ENCODE results near the gene TMC4.

TMC4 gene

DNA sequence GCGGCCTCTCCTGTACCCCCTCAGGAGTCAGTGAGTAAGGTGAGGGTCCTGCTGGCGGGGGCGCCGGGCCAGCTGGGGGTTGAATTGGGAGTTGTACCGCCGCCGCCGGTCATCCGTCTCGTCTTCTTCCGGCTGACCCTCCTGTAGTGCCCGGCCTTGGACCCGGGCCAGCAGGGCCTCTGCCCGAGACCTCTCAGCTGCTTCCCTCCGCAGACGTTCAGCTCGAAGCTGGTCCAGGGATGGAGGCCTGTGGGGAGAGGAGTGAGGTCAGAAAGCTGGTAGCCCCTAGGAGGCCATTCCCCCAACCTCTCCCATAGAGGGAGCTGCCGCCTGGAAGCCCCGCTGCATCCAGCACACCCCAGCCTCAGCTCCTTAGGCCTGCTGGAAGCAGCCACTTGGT, 17.3 kb downstream of the TMC4 start:
- no peak for DNase-seq (ENCODE audit: low read depth in 2 of 2)

DNA sequence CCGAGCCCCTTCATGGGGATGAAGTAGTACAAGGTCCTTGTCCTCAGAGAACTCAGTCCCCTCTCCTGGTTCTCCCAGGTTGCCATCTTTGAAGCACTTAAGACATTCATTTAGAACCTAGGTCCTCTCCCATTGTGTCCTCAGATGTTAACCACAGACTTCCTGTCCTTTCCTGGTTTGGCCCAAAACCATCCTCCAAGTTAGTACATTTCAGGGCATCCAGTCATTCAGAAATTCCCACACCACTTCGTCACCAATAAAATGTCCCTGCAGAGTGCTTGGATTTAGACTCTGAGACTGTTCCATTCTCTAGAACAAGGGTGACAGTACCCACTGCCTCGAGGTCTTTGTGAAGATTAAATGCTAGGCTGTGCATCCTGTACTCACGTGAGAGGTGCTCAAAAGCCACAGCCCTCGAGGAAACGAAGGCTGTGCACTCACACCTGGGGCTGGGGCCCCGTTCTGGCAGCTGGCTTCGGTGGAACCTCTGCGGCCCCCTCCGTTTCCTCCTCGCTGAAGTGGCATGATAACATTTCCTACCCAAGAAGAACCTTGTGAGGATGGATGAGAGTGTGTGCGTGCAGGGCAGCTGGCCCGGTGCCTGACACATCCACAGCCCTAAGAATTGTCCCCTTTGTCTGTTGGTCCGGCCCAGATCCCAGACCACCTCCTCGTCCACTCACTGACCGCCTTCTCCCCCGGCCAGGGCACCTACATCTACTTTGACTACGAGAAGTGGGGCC, 18.2 kb downstream of the TMC4 start:
- no peak for DNase-seq (ENCODE audit: low read depth in 2 of 2)

DNA sequence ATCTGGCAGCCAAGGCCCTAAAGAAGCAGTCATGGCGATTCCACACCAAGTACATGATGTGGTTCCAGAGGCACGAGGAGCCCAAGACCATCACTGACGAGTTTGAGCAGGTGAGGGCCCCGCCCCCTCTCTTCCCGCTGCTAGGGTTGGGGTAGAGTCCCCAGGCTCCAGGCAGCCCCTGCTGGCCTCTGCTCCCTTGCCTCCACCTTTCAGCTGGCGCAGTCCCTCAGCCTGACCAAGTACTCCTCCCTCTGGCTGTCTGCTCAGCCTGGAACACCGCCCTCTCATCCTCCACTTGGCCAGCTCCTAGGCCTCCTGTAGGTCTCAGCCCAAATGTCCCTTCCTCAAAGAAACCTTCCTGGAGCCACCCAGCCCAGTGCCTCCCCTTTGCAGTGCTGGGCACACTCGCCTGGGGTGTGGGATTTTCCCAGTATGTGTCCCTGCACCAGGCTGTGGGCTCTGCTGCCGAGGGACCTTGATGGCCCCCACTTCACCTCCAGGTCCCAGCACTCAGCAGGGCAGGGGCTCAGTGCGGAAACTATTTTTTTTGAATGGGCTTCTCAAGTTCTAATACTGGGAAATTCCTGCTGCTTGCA, 19.1 kb downstream of the TMC4 start:
- DNase-seq (ENCODE audit: low read depth in 2 of 2) = no peak

DNA sequence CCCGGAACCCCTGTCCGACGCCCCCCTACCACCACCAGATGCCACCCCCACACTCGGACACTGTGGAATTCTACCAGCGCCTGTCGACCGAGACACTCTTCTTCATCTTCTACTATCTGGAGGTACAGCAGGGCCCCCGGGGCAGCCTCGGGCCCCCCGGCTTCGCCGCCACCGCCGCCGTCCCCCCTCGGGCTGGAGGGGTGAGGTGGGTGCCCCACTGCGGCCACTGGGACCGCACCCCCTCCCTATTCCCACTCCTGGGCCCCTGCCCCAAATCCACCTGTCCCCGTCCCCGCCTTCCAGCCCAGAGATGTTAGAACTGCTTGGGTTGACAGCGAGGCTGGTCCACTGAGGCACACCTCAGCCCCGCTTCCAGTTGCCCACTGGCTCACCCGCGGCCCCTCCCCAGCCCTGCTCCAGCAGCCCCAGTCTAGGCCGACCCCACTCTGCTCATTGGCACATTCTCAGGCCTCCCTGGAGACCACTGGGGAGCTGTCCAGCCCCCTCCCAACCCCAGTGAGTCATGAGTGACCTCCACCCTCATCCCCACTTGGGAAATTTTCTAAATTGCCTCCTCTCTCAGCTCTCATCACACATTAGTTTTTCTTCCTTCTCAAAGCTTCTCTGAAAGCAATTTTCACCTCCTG, 20.0 kb downstream of the TMC4 start:
- no peak for DNase-seq (ENCODE audit: low read depth in 2 of 2)

DNA sequence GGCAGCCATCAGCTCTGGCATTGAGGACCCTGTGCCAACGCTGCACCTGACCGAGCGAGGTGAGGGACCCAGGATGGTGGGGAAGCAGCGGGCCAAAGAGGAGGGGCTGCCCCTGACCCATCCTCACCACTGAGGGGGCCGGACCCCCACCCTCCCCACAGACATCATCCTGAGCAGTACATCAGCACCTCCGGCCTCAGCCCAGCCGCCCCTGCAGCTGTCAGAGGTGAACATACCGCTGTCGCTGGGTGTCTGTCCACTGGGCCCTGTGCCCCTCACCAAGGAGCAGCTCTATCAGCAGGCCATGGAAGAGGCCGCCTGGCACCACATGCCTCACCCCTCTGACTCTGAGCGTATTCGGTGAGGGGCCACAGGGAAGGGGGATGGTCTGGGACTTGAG, 20.7 kb downstream of the TMC4 start:
- no peak for DNase-seq (ENCODE audit: low read depth in 2 of 2)

DNA sequence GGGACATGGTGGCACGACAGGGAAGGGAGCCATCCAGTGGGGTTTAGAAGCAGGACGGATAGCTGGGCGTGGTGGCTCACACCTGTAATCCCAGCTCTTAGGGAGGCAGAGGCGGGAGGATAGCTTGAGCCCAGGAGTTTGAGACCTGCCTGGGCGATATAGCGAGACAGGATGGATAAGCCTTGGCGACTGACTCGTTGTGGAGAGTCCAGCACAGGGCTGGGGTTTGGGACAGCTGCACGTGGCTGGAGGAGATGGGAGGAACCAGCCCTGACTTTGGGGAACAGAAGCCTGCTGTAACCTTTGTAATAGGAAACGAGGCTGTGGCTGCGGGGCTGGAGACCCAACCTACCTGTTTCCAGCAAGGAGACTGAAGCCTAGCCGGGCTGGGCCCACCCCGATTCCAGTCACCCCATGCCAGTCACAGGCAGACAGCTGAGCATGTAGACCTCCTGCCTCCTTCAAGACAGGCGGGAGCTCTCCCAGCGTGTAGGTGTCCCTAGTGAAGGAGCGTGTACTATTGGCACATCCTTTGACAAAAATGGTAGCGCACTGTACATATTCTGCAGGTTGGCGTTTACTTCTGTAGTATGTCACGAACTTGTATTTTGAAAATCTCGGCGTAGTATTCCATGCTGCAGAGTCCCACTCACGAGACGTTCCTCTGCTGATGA, 21.5 kb downstream of the TMC4 start:
- DNase-seq (ENCODE audit: low read depth in 2 of 2) = no peak

DNA sequence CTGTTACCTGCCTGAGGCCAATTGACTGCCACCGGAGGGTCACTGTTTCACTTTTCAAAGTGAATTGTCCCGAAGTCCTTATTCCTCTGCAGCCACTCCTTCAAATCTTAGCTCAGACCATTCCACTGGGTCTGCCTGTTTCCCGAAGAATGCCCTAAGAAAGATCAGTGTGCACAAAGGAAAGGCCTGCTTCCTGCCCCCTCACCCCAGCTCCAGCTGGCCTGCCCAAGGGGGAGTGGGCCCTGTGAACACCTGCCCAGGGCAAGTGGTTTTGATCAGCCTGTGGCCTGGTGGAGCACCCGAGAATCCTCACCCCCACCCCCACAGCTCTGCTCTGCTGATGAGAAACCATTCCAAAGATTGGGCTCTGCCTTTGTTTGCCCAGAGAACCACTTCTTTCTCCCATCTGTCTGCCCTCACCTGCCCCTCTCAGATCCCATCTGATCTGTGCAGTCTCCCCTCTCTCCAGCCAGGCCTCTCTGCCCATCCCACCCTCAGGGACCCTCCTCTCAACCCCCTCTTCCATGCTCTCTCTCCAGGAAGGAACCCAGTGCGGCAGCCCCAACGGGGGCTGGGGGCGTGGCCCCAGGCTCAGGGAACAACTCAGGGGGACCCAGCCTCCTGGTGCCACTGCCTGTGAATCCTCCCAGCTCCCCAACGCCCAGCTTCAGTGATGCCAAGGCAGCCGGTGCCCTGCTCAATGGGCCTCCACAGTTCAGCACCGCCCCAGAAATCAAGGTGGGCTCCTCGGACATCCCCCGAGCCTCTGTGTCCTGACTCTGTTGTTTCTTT, 23.7 kb downstream of the TMC4 start:
- DNase-seq (ENCODE audit: low read depth in 2 of 2) = no peak

DNA sequence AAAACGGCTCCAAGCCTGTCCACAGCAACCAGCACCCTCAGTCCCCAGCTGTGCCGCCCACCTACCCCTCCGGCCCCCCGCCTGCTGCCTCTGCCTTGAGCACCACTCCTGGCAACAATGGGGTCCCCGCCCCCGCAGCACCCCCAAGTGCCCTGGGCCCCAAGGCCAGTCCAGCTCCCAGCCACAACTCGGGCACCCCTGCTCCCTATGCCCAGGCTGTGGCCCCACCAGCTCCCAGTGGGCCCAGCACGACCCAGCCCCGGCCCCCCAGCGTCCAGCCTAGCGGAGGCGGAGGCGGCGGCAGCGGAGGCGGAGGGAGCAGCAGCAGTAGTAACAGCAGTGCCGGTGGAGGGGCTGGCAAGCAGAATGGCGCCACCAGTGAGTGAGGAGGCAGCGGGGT, 24.8 kb downstream of the TMC4 start:
- DNase-seq (ENCODE audit: low read depth in 2 of 2) = no peak

DNA sequence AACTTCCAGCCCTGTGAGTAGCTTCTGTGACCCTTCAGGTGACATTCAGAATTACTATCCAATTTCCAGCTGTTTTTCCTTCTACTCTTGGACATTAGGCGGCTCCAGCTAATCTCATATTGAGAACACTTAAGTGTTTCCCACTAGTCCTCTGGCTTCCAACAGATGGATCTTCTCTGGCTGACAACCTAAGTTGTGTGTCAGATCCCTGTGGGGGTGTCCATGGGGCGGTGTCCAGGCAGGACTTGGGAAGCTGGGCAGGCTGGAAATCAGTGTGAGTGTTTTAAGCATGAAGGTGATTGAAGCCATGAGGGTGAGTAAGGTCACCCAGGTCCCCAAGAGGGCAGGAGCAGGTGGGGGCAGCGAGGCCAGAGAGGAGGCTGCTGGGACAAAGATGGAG, 25.3 kb downstream of the TMC4 start:
- DNase-seq (ENCODE audit: low read depth in 2 of 2) = no peak

DNA sequence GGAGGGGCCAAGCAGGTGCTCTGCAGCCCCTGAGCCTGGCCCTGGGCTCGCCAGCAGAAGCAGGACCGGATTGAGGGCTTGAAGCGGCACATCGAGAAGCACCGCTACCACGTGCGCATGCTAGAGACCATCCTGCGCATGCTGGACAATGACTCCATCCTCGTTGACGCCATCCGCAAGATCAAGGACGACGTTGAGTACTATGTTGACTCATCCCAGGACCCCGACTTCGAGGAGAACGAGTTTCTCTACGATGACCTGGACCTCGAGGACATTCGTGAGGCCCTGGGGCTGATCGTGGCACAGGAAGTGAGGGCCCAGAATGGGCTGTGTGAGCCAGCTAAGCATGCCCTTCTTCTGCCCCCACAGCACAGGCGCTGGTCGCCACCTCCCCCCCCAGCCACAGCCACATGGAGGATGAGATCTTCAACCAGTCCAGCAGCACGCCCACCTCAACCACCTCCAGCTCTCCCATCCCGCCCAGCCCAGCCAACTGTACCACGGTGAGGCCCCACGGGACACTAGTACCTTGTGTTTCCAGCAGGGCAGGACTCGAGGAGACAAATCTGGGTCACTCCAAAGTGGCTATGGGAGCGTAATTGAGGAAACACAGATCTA, 27.3 kb downstream of the TMC4 start:
- no peak for DNase-seq (ENCODE audit: low read depth in 2 of 2)

DNA sequence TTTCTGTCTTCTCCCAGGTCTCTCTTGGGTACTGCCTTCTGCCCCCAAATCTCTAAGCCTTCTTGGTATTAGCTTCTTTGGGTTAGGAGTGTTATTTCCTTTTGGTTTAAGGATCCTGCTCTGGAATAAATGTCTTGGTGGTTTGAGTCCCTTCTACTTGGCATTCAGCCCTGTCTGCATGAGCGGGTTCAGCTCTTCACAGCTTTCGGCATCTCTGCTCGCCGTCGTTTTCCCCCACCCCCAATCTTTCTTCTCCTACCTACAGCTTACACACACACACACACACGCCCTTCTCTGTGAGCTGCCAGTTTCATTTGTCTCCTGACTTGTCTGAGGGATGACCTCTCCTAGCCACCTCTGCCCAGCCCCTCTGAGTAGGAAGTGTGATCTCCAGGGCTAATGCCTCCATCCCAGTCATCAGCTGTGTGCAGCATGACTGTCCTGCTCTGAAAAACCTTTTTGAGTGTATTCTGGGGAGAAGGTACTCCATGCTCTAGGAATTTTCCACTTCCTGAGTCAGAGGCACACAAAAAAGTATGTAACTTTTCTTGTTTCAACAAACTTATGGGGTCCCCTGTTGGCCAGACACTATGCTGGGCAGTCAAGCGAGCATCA, 30.7 kb downstream of the TMC4 start:
- DNase-seq (ENCODE audit: low read depth in 2 of 2) = no peak

DNA sequence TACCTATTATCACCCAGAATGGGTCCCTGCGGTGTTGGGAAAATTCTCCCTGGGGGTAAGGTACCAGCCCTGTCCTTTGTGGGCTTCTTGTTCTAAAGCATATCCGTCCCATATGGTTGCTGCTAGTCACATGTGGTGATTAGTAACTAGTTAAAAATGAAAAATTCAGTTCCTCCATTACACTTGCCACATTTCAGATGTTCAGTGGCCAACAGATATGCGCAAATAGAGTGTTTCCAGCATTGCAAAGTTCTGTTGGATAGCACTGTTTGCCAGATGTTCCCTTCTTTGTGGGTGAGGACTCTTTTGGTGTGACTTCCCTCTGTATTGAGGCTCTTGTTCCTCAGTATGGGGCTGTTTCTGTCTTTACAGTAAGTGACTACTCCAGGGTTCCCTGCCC, 31.6 kb downstream of the TMC4 start:
- DNase-seq (ENCODE audit: low read depth in 2 of 2) = no peak

DNA sequence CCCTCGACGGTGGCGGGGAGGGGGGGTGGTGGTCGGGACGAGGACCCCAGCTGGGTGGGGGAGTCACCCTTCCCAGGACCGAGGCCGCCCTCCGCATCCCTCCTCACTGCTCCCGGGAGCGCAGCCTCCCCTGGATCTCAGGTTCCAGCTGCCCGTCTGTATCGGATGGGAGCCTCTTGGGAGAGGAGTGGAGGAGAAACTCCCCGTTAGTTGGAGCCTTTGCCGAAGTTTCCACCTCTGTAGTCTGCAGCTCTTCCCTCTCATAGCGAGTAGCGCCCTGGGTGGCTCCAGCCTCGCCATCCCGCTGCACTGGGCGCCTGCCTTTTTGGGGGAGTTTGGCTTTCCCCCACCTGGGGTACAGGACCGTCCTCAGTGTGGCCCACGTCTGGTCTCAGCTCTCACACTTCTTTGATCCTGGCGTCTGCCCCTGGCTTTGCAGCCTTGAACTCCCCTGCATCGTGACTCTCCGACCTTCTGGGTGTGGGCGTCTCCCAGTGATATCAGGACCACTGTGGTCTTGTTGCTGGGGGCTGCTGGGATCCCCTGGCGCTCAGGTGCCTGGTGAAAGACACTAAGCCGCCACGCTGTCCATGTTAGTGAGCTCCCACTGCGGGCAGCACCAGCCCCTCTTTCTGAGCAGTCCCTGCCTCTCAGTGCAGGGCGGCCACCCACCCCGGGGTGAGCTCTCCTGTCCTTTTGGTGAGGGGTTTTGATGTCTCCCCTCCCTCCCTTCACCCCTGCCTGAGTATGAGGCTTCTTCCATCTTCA, 34.3 kb downstream of the TMC4 start:
- peak in 1 of 2 donors; percentile 34 for DNase-seq (ENCODE audit: low read depth in 2 of 2)

DNA sequence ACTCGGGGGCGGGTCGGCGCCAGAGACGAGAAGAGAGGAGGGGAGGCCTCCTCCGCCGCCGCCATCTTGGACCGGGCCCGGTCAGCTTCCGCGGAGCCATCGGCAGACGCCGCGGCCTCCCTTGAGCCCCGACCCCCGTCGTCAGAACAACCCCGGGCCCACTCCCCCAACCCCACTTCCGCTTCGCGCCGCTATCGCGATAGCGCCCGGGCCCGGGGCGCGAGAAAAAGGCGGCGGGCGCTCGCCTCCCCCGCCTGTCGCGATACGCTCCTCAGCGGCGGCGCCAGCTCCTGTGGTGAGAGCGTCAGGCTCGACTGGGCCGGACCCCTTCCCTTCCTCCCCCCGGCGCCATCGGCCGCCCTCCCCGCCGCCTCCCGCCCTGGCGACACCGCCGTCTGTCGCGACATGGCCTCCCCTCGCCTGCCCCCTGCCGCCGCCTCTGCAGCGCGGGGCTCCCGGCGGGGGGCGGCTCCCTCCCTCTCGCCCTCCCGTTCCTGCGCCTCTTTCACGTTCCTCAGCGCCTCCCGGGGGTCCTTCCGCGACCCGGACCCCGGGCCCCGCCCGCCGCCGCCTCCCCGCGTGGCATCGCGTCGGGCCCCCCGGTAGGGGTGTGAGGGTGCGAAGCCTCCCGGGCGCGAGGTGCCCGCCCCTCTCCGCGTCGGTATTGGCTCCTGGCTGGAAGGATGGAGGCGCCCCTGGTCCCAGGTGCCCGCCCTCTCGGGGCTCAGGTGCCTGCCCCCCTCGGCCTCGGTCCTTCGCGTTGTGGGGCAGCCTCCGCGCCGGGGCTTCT, 35.1 kb downstream of the TMC4 start, which contains the start of gene CNOT3:
TSS of gene CNOT3 (plus strand) at position 64 of the 790 bp plus-strand sequence. CDS start 5,217 bp downstream, outside the sequence.
- no peak for DNase-seq (ENCODE audit: low read depth in 2 of 2)

DNA sequence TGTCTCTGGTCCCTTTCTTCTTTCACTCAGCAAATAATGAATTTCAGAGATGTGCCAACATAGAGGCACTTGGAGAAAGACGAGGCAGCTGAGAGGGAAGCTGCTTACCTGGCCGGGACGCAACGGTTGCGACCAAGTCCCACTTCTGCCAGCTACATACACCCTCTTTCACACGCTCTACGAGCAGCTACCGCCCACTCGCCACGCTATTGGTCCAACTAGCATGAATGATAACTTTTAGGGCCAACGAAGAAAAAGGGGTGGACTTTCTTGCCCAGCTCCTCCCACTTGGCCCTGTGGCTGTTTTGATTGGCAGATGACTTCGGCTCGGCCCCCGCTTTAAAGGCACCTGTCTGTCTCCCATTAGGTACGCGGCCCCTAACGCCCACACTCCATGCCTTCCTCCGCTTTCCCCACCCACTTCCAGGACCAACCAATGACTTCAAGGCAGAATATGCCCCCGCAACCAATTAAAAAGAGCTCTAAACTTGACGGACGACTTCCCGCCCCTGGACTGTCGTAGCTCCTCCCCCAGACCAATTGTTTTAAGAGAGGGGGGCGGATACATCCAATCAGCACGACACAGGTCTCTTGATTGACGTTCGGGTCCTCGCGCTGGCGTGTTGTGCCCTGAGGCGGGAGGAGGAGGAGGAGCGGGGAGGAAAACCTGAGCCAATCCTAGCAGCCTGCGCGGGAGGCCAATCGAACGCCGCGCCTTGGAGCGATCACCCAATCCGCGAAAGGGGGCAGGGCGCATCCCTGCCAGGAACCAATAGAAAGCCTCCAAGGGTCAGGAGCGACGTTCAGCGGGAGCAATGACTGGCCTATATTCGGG, 35.9 kb downstream of the TMC4 start:
- DNase-seq (ENCODE audit: low read depth in 2 of 2) = peak; percentile 96 to 97

DNA sequence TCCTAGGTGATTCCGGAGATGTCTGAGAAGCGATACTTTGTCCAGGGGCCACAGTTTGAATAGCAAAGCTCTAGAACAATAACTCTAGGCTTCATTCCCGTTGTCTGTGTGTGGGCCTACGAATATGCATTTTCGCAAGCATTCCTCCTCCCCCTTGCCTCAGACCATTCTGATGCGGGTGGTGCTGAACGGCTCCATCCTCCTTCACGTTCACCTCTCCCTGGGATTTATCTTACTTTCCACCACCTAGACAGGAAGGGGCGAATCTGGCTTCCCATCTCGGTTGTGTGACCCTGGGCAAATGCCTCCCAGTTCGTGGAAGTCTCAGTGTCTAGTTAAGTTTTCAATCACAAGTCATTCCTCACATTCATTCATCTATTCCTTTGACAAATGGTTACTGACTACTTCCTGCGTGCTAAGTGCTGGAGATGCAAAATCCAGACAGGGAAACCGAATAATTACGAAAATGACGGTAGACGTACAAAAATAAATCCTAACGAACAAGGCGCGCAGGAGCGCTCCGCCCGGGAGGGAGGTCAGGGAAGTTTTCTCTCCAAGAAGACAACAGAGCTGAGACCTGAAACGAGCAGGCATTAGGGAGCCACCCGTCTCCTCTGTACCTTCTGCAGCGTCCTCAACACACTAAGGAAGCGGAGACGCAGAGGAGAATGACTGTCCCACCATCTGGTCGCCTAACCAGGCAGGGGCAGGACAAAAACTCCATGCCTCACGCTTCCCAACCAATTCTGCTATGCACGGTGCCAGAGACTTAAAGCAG, 36.7 kb downstream of the TMC4 start:
- no peak for DNase-seq (ENCODE audit: low read depth in 2 of 2)

DNA sequence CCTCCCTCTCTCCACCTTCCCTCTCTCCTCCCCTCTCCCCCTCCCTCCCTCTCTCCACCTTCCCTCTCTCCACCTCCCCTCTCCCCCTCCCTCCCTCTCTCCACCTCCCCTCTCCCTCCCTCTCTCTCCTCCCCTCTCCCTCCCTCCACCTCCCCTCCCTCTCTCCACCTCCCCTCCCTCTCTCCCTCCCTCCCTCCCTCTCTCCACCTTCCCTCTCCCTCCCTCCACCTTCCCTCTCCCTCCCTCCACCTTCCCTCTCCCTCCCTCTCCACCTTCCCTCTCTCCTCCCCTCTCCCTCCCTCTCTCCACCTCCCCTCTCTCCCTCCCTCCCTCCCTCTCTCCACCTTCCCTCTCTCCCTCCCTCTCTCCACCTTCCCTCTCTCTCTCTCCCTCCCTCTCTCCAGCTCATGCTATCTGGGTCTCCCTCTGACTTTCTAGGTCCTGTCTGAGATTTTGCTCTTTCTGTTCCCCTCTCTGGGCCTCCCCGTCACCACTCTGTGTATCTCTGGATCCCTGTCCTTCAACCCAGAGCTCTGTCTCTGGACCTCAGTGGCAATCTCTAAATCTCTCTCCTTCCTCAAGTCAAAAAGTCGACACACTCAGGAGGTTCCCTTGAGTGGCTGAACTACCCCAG, 38.9 kb downstream of the TMC4 start:
- DNase-seq (ENCODE audit: low read depth in 2 of 2) = no peak

Measured in stimulated activated CD8-positive, alpha-beta memory T cell treated with anti-CD3 and anti-CD28 coated beads, Interleukin-2, amount 100 ng/mL, for 48 hours (primary cell).